Measurements from ENCODE around the gene DNM3. TPM values are rescaled to one million over a fixed set of nuclear protein-coding genes. Genes with fewer than 3 reads are reported as not detected.

Gene DNM3
- polyA plus RNA-seq, 2 donors, result 0.53 to 0.76 TPM

GRCh38 chr1:172148213-172148612, 306.9 kb downstream of the DNM3 start:
- no peak overlapping the region for H3K27ac ChIP-seq (ENCODE audit: low read depth in 2 of 2, low read length in 1 of 2)
- H3K4me3 ChIP-seq (ENCODE audit: low read depth in 1 of 2, low read length in 2 of 2), result no peak overlapping the region
- H3K9me3 ChIP-seq (ENCODE audit: control insufficient read depth in 2 of 2, insufficient read depth in 1 of 2, low read depth in 1 of 2, low read length in 1 of 2), result no peaks in the 10 kb centered on the region
- 77 to 85% methylated on average over 2 of the region's 2 CpGs for WGBS, 2 donors
- no peaks in the 10 kb centered on the region for H3K27me3 ChIP-seq (ENCODE audit: control insufficient read depth in 1 of 2, insufficient read depth in 2 of 2, low read length in 2 of 2)
- H3K36me3 ChIP-seq (ENCODE audit: control insufficient read depth in 2 of 2, insufficient read depth in 2 of 2, low read length in 1 of 2), result no peaks in the 10 kb centered on the region
- no peaks in the 10 kb centered on the region for H3K4me1 ChIP-seq (ENCODE audit: control insufficient read depth in 2 of 2, insufficient read depth in 2 of 2, low read length in 1 of 2)

- Histone ChIP-seq H3K4me1 (ENCODE audit: control insufficient read depth in 2 of 2, insufficient read depth in 2 of 2, low read length in 1 of 2) (no peaks in the 10 kb centered on the region), H3K36me3 (ENCODE audit: control insufficient read depth in 2 of 2, insufficient read depth in 2 of 2, low read length in 1 of 2) (no peaks in the 10 kb centered on the region), H3K4me3 (ENCODE audit: low read depth in 1 of 2, low read length in 2 of 2) (no peak overlapping the region), H3K9me3 (ENCODE audit: control insufficient read depth in 2 of 2, insufficient read depth in 1 of 2, low read depth in 1 of 2, low read length in 1 of 2) (no peaks in the 10 kb centered on the region), H3K27ac (ENCODE audit: low read depth in 2 of 2, low read length in 1 of 2) (no peak overlapping the region), H3K27me3 (ENCODE audit: control insufficient read depth in 1 of 2, insufficient read depth in 2 of 2, low read length in 2 of 2) (no peaks in the 10 kb centered on the region)
Observed at GRCh38 chr1:172148707-172149106, 307.4 kb downstream of the DNM3 start.

GRCh38 chr1:172149346-172149745, 308.0 kb downstream of the DNM3 start:
- no peaks in the 10 kb centered on the region for H3K36me3 ChIP-seq (ENCODE audit: control insufficient read depth in 2 of 2, insufficient read depth in 2 of 2, low read length in 1 of 2)
- WGBS, 2 donors, result 83 to 90% methylated on average over 2 of the region's 2 CpGs
- no peaks in the 10 kb centered on the region for H3K27me3 ChIP-seq (ENCODE audit: control insufficient read depth in 1 of 2, insufficient read depth in 2 of 2, low read length in 2 of 2)
- H3K4me1 ChIP-seq (ENCODE audit: control insufficient read depth in 2 of 2, insufficient read depth in 2 of 2, low read length in 1 of 2), result no peaks in the 10 kb centered on the region
- no peak overlapping the region for H3K4me3 ChIP-seq (ENCODE audit: low read depth in 1 of 2, low read length in 2 of 2)
- H3K9me3 ChIP-seq (ENCODE audit: control insufficient read depth in 2 of 2, insufficient read depth in 1 of 2, low read depth in 1 of 2, low read length in 1 of 2), result no peaks in the 10 kb centered on the region
- H3K27ac ChIP-seq (ENCODE audit: low read depth in 2 of 2, low read length in 1 of 2), result no peak overlapping the region

GRCh38 chr1:172154551-172154950, 313.3 kb downstream of the DNM3 start:
- H3K27ac ChIP-seq (ENCODE audit: low read depth in 2 of 2, low read length in 1 of 2), result no peak overlapping the region
- H3K27me3 ChIP-seq (ENCODE audit: control insufficient read depth in 1 of 2, insufficient read depth in 2 of 2, low read length in 2 of 2), result no peaks in the 10 kb centered on the region
- H3K9me3 ChIP-seq (ENCODE audit: control insufficient read depth in 2 of 2, insufficient read depth in 1 of 2, low read depth in 1 of 2, low read length in 1 of 2), result no peaks in the 10 kb centered on the region
- H3K4me1 ChIP-seq (ENCODE audit: control insufficient read depth in 2 of 2, insufficient read depth in 2 of 2, low read length in 1 of 2), result no peaks in the 10 kb centered on the region
- no peak overlapping the region for H3K4me3 ChIP-seq (ENCODE audit: low read depth in 1 of 2, low read length in 2 of 2)
- 34 to 59% methylated on average over 2 of the region's 2 CpGs for WGBS, 2 donors
- H3K36me3 ChIP-seq (ENCODE audit: control insufficient read depth in 2 of 2, insufficient read depth in 2 of 2, low read length in 1 of 2), result no peaks in the 10 kb centered on the region

GRCh38 chr1:172155766-172156165, 314.5 kb downstream of the DNM3 start:
- H3K27me3 ChIP-seq (ENCODE audit: control insufficient read depth in 1 of 2, insufficient read depth in 2 of 2, low read length in 2 of 2), result no peaks in the 10 kb centered on the region
- H3K27ac ChIP-seq (ENCODE audit: low read depth in 2 of 2, low read length in 1 of 2), result no peak overlapping the region
- no peaks in the 10 kb centered on the region for H3K9me3 ChIP-seq (ENCODE audit: control insufficient read depth in 2 of 2, insufficient read depth in 1 of 2, low read depth in 1 of 2, low read length in 1 of 2)
- H3K36me3 ChIP-seq (ENCODE audit: control insufficient read depth in 2 of 2, insufficient read depth in 2 of 2, low read length in 1 of 2), result no peaks in the 10 kb centered on the region
- H3K4me1 ChIP-seq (ENCODE audit: control insufficient read depth in 2 of 2, insufficient read depth in 2 of 2, low read length in 1 of 2), result no peaks in the 10 kb centered on the region
- H3K4me3 ChIP-seq (ENCODE audit: low read depth in 1 of 2, low read length in 2 of 2), result no peak overlapping the region
- 89 to 90% methylated on average over 2 of the region's 2 CpGs for WGBS, 2 donors

- Histone ChIP-seq H3K4me1 (ENCODE audit: control insufficient read depth in 2 of 2, insufficient read depth in 2 of 2, low read length in 1 of 2) (no peaks in the 10 kb centered on the region), H3K9me3 (ENCODE audit: control insufficient read depth in 2 of 2, insufficient read depth in 1 of 2, low read depth in 1 of 2, low read length in 1 of 2) (no peaks in the 10 kb centered on the region), H3K27ac (ENCODE audit: low read depth in 2 of 2, low read length in 1 of 2) (no peak overlapping the region), H3K27me3 (ENCODE audit: control insufficient read depth in 1 of 2, insufficient read depth in 2 of 2, low read length in 2 of 2) (no peaks in the 10 kb centered on the region), H3K4me3 (ENCODE audit: low read depth in 1 of 2, low read length in 2 of 2) (no peak overlapping the region), H3K36me3 (ENCODE audit: control insufficient read depth in 2 of 2, insufficient read depth in 2 of 2, low read length in 1 of 2) (no peaks in the 10 kb centered on the region)
- 47 to 64% methylated on average over 2 of the region's 2 CpGs for WGBS, 2 donors
Observed at GRCh38 chr1:172162236-172162635, 320.9 kb downstream of the DNM3 start.

- no peaks in the 10 kb centered on the region for H3K36me3 ChIP-seq (ENCODE audit: control insufficient read depth in 2 of 2, insufficient read depth in 2 of 2, low read length in 1 of 2)
- no peaks in the 10 kb centered on the region for H3K27me3 ChIP-seq (ENCODE audit: control insufficient read depth in 1 of 2, insufficient read depth in 2 of 2, low read length in 2 of 2)
- no peak overlapping the region for H3K4me3 ChIP-seq (ENCODE audit: low read depth in 1 of 2, low read length in 2 of 2)
- H3K4me1 ChIP-seq (ENCODE audit: control insufficient read depth in 2 of 2, insufficient read depth in 2 of 2, low read length in 1 of 2), result no peaks in the 10 kb centered on the region
- WGBS, 2 donors, result 90 to 94% methylated on average over 4 of the region's 4 CpGs
- no peaks in the 10 kb centered on the region for H3K9me3 ChIP-seq (ENCODE audit: control insufficient read depth in 2 of 2, insufficient read depth in 1 of 2, low read depth in 1 of 2, low read length in 1 of 2)
- H3K27ac ChIP-seq (ENCODE audit: low read depth in 2 of 2, low read length in 1 of 2), result no peak overlapping the region
Observed at GRCh38 chr1:172163498-172164215, 322.4 kb downstream of the DNM3 start.

- WGBS, 2 donors, result 50 to 52% methylated on average over 2 of the region's 2 CpGs
- no peak overlapping the region for H3K27ac ChIP-seq (ENCODE audit: low read depth in 2 of 2, low read length in 1 of 2)
- no peak overlapping the region for H3K4me3 ChIP-seq (ENCODE audit: low read depth in 1 of 2, low read length in 2 of 2)
- H3K9me3 ChIP-seq (ENCODE audit: control insufficient read depth in 2 of 2, insufficient read depth in 1 of 2, low read depth in 1 of 2, low read length in 1 of 2), result no peaks in the 10 kb centered on the region
- no peaks in the 10 kb centered on the region for H3K4me1 ChIP-seq (ENCODE audit: control insufficient read depth in 2 of 2, insufficient read depth in 2 of 2, low read length in 1 of 2)
- no peaks in the 10 kb centered on the region for H3K27me3 ChIP-seq (ENCODE audit: control insufficient read depth in 1 of 2, insufficient read depth in 2 of 2, low read length in 2 of 2)
- H3K36me3 ChIP-seq (ENCODE audit: control insufficient read depth in 2 of 2, insufficient read depth in 2 of 2, low read length in 1 of 2), result no peaks in the 10 kb centered on the region
Observed at GRCh38 chr1:172165403-172165802, 324.1 kb downstream of the DNM3 start.

- Histone ChIP-seq H3K4me3 (ENCODE audit: low read depth in 1 of 2, low read length in 2 of 2) (no peak overlapping the region), H3K4me1 (ENCODE audit: control insufficient read depth in 2 of 2, insufficient read depth in 2 of 2, low read length in 1 of 2) (no peaks in the 10 kb centered on the region), H3K9me3 (ENCODE audit: control insufficient read depth in 2 of 2, insufficient read depth in 1 of 2, low read depth in 1 of 2, low read length in 1 of 2) (no peaks in the 10 kb centered on the region), H3K27me3 (ENCODE audit: control insufficient read depth in 1 of 2, insufficient read depth in 2 of 2, low read length in 2 of 2) (no peaks in the 10 kb centered on the region), H3K27ac (ENCODE audit: low read depth in 2 of 2, low read length in 1 of 2) (no peak overlapping the region), H3K36me3 (ENCODE audit: control insufficient read depth in 2 of 2, insufficient read depth in 2 of 2, low read length in 1 of 2) (no peaks in the 10 kb centered on the region)
- 49 to 58% methylated on average over 4 of the region's 4 CpGs for WGBS, 2 donors
Observed at GRCh38 chr1:172167796-172168596, 326.7 kb downstream of the DNM3 start.

GRCh38 chr1:172168597-172168872, 327.2 kb downstream of the DNM3 start:
- H3K4me3 ChIP-seq (ENCODE audit: low read depth in 1 of 2, low read length in 2 of 2), result no peak overlapping the region
- no peaks in the 10 kb centered on the region for H3K36me3 ChIP-seq (ENCODE audit: control insufficient read depth in 2 of 2, insufficient read depth in 2 of 2, low read length in 1 of 2)
- H3K27ac ChIP-seq (ENCODE audit: low read depth in 2 of 2, low read length in 1 of 2), result no peak overlapping the region
- no peaks in the 10 kb centered on the region for H3K4me1 ChIP-seq (ENCODE audit: control insufficient read depth in 2 of 2, insufficient read depth in 2 of 2, low read length in 1 of 2)
- 82 to 93% methylated on average over 2 of the region's 2 CpGs for WGBS, 2 donors
- H3K27me3 ChIP-seq (ENCODE audit: control insufficient read depth in 1 of 2, insufficient read depth in 2 of 2, low read length in 2 of 2), result no peaks in the 10 kb centered on the region
- no peaks in the 10 kb centered on the region for H3K9me3 ChIP-seq (ENCODE audit: control insufficient read depth in 2 of 2, insufficient read depth in 1 of 2, low read depth in 1 of 2, low read length in 1 of 2)
